Measurements from ENCODE around the gene ABCG8.
"Not testable (repeated sequence)": the region's sequence is repeated elsewhere in the genome, so short reads cannot be mapped to it uniquely, and the experiment has no call there.

ABCG8 gene

GRCh38 chr2:43874776-43875451 is 36.1 kb downstream of the ABCG8 start:
- DNase-seq: no peak

DNA sequence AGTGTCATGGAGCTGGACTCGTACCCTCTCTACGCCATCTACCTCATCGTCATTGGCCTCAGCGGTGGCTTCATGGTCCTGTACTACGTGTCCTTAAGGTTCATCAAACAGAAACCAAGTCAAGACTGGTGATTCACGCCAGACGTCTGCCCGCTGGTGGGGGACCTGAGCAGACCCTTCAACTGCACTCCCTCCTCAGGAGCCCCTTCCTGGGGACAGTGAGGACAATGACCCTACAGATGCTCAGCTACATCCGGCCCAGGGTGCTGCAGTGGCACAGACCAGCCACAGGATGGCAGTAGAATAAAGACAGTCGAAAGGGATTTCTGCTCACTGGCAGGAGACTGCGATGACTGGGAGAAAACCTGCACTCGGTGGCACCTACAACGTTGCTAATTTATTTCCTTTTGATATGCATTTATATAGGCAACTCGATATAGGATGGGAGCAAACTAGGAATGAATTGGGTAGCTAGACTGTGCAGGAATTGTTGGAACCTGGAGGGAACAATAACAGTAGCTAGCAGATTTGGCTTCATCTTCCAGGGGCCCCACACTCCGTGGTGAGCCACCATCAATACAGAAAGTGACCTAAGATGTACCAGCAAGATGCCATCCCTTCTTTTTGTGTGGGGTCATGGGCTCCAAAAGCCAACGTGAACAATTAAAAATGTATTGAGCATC is 39.2 kb downstream of the ABCG8 start:
- peak in 1 of 2 experiments; percentile 72 for DNase-seq

DNA sequence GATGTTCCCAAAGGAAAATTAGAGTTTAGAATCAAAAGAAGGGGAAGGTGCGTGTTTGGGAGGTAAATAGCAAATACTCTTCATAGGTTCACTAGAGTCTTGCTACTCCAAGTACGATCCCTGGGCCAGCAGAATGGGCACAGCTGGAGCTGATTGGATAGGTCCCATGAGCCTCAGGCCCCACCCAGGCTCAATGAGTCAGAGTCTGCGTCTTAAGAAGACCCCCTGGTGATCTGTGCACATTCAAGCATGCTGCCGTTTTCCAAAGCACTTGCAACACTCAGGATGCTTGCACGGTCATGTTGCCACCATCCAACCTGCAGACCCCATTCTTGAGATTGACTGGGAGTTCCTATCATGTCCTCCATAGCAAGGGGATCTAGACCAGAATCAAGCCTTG is 40.5 kb downstream of the ABCG8 start:
- no peak for DNase-seq

GRCh38 chr2:43880471-43880870 is 41.7 kb downstream of the ABCG8 start:
- no peak for DNase-seq

DNA sequence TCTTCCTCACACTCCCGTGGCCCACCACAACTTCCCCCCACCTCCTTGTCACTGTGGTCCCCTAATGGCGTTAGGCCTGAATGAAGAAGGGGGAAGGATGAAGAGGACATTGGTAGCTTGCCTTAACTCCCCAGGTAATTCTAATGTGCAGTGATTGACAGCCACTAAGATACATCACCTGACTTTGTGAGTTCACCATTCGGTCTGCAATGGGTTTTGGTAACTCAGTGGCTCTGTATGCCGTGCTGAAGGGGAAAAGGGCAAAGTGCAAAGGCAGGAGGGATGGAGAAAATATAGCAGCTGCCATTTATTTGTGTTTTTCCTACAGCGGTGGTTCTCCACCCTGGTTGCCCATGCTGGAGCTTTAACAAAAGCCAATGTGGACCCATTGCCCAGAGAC is 42.2 kb downstream of the ABCG8 start:
- no peak for DNase-seq

- DNase-seq: no peak
These were observed 43.5 kb downstream of the ABCG8 start for GRCh38 chr2:43882312-43882711.

DNA sequence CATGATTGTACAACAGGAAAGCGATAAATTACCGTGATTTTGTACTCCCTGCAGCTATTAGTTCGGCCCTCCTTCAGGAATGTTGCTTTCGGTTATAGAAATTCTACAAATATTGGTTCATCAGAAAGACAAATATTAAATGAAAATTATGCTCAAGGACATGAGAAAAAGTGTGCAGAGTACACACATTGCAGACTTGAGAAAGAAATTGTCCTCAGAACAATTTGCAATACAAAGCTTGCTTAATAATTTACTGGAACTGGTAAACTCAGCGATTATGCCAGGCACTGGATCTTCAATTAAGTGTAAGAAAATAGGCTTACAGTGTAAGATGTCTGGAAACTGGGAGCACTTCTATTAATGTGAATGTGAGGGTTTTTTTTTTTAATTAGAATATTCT is 45.9 kb downstream of the ABCG8 start:
- DNase-seq: no peak

DNA sequence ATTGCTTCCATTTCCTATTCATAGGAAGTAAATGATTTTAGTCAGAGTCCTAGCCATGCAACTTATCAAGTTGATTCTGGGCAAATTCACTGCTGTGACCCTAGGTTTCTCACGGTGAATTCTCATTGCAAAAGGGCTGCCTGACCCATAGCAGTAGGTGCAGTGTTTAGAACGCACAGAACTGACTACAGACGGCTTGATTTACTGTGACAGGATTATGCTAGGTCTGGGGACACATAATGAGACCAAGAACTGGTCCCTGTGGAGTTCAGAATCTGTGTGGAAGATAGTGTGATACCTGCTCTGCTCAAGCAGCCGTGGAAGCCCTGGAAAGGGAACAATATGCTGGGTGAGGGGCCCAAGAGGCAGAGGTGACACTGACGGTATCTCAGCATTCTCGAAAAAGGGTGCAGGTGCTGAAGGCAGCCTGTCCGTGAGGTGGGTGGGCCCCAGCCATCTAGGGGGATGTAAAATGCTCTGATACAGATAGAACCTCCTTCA is 46.4 kb downstream of the ABCG8 start:
- DNase-seq: no peak

- peak in 1 of 2 experiments; percentile 12 for DNase-seq
These were observed 48.4 kb downstream of the ABCG8 start for GRCh38 chr2:43887176-43887575.

DNA sequence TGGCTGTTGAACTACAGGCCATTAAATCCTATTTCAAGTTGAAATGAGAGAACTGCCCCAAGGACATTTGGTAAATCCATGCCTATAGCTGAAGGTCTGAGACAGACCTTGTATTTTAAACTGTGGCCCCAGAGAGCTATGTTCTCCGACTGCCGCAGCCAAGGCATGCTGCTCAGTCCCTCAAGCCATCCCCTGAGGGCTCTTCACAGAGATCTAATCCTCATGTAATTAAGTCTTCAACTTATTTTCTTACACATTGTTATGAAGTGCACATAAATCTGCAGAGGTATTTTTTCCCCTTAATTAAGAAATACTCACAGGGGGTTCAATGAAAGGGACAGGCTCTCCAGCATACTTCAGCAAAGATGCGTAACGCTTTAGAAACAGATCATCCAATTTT is 50.6 kb downstream of the ABCG8 start:
- DNase-seq: no peak

DNA sequence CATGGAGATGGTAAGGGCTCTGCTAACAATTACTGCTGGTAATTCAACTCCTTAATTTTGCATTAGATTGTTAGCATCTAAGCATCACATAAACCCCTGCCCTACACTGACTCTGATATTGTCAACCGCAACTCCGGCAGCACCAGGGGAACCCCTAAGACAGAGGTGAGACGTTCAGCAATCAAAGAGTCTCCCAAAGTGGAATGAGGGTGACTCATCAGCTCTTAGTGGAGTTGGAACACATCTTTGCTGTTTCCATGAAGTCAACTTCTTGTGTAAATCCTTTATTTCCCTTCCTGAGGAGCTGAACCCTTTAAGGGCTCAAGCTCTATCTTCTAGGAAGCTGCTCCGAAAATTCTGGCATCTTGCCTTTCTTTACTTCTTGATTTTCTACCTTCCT is 52.1 kb downstream of the ABCG8 start:
- DNase-seq: no peak

DNA sequence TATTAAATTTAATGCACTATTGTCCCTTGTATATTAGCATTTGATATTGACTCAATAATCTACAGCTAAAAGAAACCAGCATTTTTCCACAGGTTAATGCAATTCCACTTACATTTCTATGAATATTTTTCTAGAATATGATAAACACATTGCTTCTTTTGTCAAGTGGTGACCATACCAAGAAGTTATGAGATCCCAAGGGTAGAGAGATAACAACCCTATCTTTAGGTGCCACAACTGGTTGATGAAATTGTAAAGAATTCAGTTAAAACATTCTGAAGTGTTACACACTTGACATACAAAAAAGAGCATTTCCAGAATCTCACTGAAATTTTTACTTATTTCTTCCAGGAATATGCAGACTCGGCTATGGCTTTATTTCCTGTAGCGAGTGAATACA is 56.0 kb downstream of the ABCG8 start:
- DNase-seq: no peak

GRCh38 chr2:43896906-43897305 is 58.1 kb downstream of the ABCG8 start:
- DNase-seq: no peak

DNA sequence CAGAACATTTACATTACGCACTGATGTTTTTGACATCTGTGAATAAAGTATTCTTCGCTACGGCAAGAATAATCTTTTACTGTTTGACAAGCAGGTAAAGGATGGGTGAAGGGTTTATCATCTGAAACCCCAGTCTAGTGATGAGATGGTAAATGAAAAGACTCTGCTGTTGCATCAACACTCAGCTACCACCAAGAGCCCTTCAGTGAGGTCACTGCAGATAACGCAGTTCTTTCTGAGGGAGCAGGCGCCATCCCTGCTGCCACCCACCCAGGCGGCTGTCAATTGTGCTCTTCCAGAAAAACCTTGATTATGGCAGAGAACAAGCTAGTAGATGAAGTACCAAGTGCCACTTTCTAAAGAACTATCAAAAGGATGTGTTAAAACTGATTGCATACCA is 58.7 kb downstream of the ABCG8 start:
- DNase-seq: no peak

GRCh38 chr2:43898134-43898837 is 59.5 kb downstream of the ABCG8 start:
- DNase-seq: no peak

GRCh38 chr2:43898838-43899346 is 60.1 kb downstream of the ABCG8 start:
- DNase-seq: no peak

- no peak for DNase-seq
These were observed 60.8 kb downstream of the ABCG8 start for GRCh38 chr2:43899589-43899988.

- DNase-seq: no peak
These were observed 66.6 kb downstream of the ABCG8 start for GRCh38 chr2:43905371-43905803.

DNA sequence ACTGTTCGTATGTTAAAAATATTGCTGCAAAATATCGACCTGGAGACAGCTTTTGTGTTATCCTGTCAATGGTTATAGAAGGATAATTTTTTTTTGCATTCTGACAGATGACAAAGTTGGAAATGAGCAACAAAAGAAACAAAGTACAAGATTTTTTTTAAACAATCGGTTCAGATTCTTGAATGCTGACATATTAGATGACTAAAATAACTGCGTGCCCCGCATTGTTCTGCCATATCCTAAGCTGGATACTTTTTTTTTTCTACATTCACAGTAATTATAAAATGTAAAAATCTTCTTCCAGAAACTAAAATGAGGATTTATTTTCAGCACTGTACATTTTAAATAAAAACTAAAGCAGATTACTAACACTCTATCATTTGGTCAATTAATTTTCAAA is 67.1 kb downstream of the ABCG8 start:
- no peak for DNase-seq

GRCh38 chr2:43906448-43907109 is 67.8 kb downstream of the ABCG8 start:
- DNase-seq: no peak

DNA sequence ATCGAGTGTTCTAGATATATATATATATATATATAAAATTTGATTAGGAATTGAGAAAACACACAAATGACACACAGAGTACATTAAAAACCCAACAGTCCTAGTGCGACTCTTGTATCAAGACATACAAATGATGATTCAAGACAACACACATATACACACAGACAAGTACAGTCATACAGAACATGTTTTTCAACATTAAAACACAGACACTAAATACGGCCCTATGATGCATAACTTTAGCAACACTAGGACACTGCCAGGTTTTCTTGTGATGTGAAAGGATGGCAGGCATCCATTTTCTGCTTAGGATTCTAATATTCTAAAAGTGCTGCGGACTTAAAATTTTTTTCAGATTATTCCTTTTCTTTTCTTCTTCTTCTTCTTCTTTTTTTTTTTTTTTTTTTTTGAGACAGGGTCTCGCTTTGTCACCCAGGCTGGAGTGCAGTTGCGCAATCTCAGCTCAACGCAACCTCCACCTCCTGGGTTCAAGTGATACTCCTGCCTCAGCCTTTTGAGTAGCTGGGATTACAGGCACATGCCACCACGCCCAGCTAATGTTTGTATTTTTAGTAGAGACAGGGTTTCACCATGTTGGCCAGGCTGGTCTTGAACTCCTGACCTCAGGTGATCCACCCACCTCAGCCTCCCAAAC is 72.5 kb downstream of the ABCG8 start:
- DNase-seq: not testable (repeated sequence)

DNA sequence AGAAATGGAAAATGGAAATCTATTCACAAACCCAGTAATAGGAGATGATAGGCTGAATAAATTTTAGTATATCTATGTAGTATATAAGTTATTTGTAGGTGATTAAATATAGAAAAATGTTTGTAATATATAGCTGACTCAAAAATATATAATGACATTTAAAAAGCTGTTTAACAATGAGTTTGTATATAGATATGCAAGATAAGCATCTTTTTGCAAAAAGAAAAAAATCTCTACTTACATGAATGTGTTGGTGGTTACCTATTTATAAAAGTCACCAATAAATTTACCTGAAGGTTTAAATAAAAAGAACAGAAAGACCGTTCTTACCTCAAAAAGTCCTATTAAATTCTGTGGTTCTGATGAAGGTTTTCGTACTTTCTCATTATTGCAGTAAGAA is 85.7 kb downstream of the ABCG8 start:
- DNase-seq: no peak

DNA sequence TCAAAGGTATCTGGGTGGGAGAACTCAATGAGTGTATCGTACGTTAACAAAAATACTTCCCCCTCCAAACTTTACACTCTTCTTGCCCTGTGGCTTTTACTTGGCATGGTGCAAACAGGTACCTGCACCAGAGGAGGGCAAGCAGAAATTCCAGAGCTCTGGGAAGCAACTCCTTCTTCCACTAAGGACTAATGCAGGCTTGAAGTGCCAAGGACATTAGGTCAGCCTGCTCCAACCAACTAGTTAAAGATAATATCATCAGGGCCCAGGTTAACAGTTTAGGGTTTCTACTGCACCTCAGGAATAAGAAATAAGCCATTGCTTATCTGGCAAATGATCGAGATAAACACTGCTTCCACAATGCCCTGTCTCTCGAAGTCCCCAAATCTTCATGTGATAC is 86.7 kb downstream of the ABCG8 start:
- no peak for DNase-seq

Data from NCI-H446 (cell line).